Stimulated activated naive CD8-positive, alpha-beta T cell treated with anti-CD3 and anti-CD28 coated beads, Interleukin-15, Interleukin-2, amounts not matched to agents 100 ng/mL and 50 ng/mL, for 24 hours (primary cell): ENCODE results near the gene CD1D.
"Not testable (repeated sequence)": the region's sequence is repeated elsewhere in the genome, so short reads cannot be mapped to it uniquely, and the experiment has no call there.

Experiments used
- H3K27ac Mint-ChIP-seq: one replicate; pipeline ENCODE4 v1.8.0; 2021; ENCODE audit warnings: mild to moderate bottlenecking, mixed read lengths
- H3K27me3 Mint-ChIP-seq: one replicate; pipeline ENCODE4 v1.8.0; 2021; ENCODE audit warnings: mixed read lengths
- H3K36me3 Mint-ChIP-seq: one replicate; pipeline ENCODE4 v1.8.0; 2021; ENCODE audit warnings: low read depth, mixed read lengths
- H3K4me1 Mint-ChIP-seq: one replicate; pipeline ENCODE4 v1.8.0; 2021; ENCODE audit warnings: low read depth, mixed read lengths
- H3K4me3 Mint-ChIP-seq: one replicate; pipeline ENCODE4 v1.8.0; 2021; ENCODE audit warnings: mild to moderate bottlenecking, mixed read lengths
- H3K9me3 Mint-ChIP-seq: one replicate; pipeline ENCODE4 v1.8.0; 2021; ENCODE audit warnings: mixed read lengths

CD1D gene

DNA sequence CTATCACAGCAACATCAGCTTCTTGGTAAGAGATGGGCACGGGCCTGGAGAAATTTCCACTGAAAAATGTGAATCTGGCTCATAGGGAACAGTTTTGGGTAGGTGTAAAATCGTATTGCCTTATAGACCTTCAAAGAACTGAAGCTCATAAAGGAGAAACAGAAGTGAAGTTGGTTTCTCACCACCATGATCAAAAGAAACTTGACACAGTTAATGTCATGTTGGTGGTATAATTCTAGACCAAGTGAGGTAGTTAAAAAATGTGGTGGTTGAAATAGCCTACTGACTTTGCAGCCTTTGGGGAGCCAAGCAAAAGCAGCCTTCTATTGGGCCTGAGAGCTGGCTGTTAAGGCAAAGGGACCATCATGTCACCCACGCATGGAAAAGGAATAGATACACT, 8.9 kb downstream of the CD1D start:
- no peaks in the 10 kb centered on the region for H3K4me1 Mint-ChIP-seq
- H3K36me3 Mint-ChIP-seq, result no peaks in the 10 kb centered on the region
- H3K9me3 Mint-ChIP-seq, result no peaks in the 10 kb centered on the region
- H3K27ac Mint-ChIP-seq, result no peak overlapping the region
- H3K4me3 Mint-ChIP-seq, result no peak overlapping the region
- H3K27me3 Mint-ChIP-seq, result peaks cover 23% of the 10 kb centered on the region

DNA sequence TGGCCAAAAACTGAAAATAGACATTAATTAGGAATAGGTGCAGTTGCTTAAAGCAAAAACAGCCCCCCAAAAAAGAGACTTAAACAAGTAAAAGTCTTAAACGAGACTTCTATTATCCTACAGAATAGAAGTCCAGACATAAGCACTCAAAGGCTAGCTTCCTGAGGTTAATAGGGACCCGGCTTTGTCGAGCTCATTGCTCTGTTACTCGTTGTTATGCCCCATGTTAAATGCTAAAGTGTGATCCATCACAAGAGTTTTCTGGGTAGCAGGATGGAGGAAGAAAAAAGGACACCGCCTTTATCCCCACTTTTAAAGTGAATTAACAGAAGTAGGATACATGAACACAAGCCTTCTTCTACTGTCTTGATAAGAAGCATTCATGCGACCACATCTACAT, 10.6 kb downstream of the CD1D start:
- Mint-ChIP-seq H3K4me1 (no peaks in the 10 kb centered on the region), H3K27ac (no peak overlapping the region), H3K9me3 (no peaks in the 10 kb centered on the region), H3K4me3 (no peak overlapping the region), H3K27me3 (peaks cover 26% of the 10 kb centered on the region), H3K36me3 (no peaks in the 10 kb centered on the region)

DNA sequence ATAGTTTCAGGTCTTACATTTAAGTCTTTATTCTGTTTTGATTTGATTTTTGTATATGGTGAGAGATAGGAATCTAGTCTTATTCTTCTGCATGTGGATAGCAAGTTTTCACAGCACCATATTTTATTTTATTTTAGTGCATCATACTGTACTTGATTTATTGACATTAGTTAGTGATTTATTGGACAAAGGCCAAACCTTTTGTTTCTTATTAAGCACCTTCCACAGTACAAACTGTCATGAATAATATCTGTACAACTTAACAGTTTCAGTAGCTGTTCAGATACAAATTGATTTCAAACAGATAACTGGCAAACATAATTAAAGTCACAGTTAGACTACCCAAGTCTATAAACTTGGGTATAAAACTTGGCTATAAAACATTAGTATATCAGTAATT, 15.8 kb downstream of the CD1D start:
- no peak overlapping the region for H3K27ac Mint-ChIP-seq

DNA sequence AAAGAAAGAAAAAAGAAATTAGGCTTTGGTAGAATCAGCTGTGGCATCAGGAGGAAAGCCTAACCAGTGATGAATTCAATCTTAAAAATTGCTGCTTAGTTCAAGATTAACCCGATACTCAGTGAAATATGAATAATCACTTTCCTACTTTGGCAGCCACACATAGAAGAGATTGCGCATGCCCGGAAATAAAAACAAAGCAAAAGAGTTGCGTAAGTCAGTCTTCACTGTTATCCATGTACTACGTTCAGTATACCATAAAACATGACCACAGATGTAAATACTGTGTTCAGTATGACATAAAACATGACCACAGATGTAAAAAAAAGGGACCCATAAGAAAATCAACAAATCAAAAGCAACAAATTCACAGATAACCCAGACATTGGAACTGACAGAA, 19.2 kb downstream of the CD1D start:
- Mint-ChIP-seq H3K27me3 (peaks cover 39% of the 10 kb centered on the region), H3K4me3 (no peak overlapping the region), H3K9me3 (no peaks in the 10 kb centered on the region), H3K27ac (no peak overlapping the region), H3K36me3 (no peaks in the 10 kb centered on the region), H3K4me1 (peaks cover 10% of the 10 kb centered on the region)

More for the DNA sequence above, 15.8 kb downstream of the CD1D start:
- no peaks in the 10 kb centered on the region for H3K36me3 Mint-ChIP-seq
- H3K27me3 Mint-ChIP-seq, result peaks cover 24% of the 10 kb centered on the region
- no peak overlapping the region for H3K4me3 Mint-ChIP-seq
- no peaks in the 10 kb centered on the region for H3K4me1 Mint-ChIP-seq
- no peaks in the 10 kb centered on the region for H3K9me3 Mint-ChIP-seq

DNA sequence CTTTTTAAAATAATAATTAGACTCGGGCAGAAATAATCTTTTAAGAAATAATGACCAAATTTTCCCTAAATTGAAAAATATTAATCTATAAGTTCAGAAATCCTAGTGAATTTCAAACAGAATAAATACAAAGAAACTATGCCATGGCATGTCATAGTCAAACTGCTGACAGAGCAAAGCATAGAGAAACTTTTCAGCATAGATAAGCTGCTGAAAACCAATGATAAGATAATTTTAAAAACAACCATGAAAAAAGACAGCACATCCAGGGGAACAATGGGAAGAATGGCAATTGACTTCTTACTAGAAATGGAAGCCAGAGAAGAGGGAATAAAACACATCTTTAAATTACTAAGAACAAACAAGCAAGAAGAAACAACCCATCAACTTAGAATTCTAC, 19.8 kb downstream of the CD1D start:
- Mint-ChIP-seq H3K4me3 (no peak overlapping the region), H3K27me3 (peaks cover 43% of the 10 kb centered on the region), H3K36me3 (no peaks in the 10 kb centered on the region), H3K27ac (no peak overlapping the region), H3K9me3 (no peaks in the 10 kb centered on the region), H3K4me1 (peaks cover 10% of the 10 kb centered on the region)

DNA sequence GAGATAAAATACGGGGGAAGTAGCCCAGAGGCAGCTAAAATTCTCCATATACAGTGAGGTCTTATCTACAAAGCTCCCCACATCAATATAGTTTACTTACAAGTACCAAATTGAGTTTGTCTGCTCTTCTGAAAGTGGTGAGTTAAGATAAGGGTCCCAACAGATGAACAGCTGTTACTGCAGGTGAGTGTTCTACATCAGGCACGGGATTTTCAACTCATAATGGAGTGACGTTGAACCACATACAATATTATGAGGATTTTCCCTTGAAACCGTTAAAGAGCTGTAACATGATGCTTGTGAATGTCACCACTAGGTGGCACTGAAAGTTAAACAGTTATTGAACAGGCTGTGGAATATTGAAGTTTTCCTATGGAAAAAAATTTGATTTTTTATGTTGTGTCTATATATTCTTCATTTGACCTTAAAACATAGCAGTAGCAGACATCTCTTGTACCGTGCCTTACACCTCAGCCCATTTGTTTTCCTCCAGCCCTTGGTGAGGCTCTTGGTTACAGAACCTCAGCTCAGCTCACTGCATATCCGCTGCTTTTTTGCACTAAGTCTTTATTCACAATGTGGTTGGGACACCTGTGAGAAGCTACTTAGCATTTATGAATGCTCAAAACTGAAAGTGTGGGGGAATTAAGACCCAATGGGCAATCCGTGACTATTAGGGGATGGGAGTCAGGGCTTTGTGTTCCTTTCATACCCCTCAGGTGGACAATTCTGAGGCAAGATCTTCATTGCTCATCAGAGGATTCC, 23.2 kb downstream of the CD1D start:
- peaks cover 49% of the 10 kb centered on the region for H3K27me3 Mint-ChIP-seq
- H3K4me1 Mint-ChIP-seq, result peaks cover 10% of the 10 kb centered on the region
- no peak overlapping the region for H3K4me3 Mint-ChIP-seq
- no peak overlapping the region for H3K27ac Mint-ChIP-seq
- no peaks in the 10 kb centered on the region for H3K9me3 Mint-ChIP-seq
- H3K36me3 Mint-ChIP-seq, result no peaks in the 10 kb centered on the region

DNA sequence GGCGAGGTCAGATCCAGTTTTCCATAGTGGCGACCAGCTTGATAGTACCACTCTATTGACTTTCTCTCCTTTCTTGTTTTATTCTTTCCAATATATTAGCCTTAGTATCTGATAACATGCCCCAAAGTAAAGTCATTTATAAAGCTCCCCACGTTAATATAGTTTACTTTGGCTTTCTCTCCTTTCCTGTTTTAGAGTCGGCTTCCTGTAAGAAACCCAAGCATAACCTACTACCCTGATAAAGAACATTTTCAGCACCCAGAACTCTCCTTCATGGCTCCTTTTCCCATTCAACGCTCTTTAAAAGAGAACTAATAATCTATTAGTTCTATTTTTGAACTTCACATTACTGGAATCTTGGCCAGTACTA, 23.7 kb downstream of the CD1D start:
- Mint-ChIP-seq H3K4me3 (no peak overlapping the region), H3K27ac (no peak overlapping the region), H3K36me3 (no peaks in the 10 kb centered on the region), H3K27me3 (peaks cover 52% of the 10 kb centered on the region), H3K9me3 (no peaks in the 10 kb centered on the region), H3K4me1 (peaks cover 10% of the 10 kb centered on the region)

DNA sequence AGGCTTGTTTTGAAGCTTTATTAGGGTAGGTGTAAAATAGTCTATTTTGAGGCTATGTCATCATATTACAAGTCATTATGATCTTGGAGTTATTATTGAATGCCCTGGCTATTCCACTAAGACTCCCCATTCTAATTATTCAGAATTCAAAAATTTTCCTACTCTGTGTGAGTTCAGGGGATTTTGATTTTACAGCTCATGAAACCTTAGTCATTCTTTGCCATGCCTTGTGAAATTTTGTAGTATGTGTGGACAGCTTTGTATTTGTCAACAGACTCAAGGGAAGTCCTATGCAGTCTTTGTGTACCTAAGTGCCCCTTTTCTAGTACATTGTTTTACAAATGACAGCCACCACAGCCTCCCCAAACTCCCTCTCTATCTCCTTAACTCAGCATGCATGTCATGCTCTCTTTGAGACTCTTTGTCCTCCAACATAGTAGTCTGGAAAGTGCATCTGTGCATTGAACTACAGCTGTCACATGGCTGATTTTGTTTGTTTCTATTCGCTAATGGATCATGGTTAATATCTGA, 28.0 kb downstream of the CD1D start:
- Mint-ChIP-seq H3K27me3 (peaks cover 65% of the 10 kb centered on the region), H3K9me3 (no peaks in the 10 kb centered on the region), H3K4me1 (peaks cover 7% of the 10 kb centered on the region), H3K4me3 (no peak overlapping the region), H3K36me3 (no peaks in the 10 kb centered on the region), H3K27ac (no peak overlapping the region)

DNA sequence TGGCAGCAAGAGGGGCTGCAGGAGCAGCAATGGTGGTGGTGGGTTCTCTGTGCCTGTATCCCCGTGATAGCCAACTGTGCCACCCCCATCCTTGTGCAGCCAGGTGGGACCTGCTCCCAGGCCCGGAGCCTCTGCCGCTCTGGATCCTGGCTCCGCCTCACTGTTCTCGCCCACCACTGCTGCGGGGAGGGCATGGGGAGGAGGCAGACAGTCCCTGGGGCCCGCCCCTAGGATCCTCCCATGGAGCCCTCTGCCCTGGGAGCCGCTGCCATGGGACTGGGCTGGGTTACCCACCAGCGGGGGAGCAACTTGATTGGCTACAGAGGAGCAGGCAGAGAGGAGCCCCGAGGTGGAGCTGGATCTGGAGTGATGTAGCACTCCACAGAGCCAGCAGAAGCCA, 31.6 kb downstream of the CD1D start:
- no peaks in the 10 kb centered on the region for H3K36me3 Mint-ChIP-seq
- H3K27me3 Mint-ChIP-seq, result peaks cover 41% of the 10 kb centered on the region
- H3K9me3 Mint-ChIP-seq, result no peaks in the 10 kb centered on the region
- no peaks in the 10 kb centered on the region for H3K4me1 Mint-ChIP-seq
- H3K4me3 Mint-ChIP-seq, result no peak overlapping the region
- H3K27ac Mint-ChIP-seq, result no peak overlapping the region

DNA sequence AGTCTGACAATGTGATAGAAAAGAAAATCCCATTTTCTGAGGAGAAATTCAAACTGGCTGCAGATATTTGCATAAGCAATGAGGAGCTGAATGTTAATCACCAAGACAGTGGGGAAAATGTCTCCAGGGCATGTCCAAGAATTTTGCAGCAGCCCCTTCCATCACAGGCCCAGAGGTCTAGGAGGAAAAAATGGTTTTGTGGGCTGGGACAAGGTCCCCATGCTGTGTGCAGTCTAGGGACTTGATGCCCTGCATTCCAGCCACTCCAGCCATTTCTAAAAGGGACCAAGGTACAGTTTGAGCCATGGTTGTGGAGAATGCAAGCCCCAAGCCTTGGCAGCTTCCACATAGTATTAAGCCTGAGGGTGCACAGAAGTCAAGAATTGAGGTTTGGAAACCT, 42.8 kb downstream of the CD1D start:
- not testable (repeated sequence) for H3K36me3 Mint-ChIP-seq, H3K4me1 Mint-ChIP-seq, H3K4me3 Mint-ChIP-seq, H3K27ac Mint-ChIP-seq
- Mint-ChIP-seq H3K9me3 (peaks cover 21% of the 10 kb centered on the region), H3K27me3 (peaks cover 31% of the 10 kb centered on the region)

DNA sequence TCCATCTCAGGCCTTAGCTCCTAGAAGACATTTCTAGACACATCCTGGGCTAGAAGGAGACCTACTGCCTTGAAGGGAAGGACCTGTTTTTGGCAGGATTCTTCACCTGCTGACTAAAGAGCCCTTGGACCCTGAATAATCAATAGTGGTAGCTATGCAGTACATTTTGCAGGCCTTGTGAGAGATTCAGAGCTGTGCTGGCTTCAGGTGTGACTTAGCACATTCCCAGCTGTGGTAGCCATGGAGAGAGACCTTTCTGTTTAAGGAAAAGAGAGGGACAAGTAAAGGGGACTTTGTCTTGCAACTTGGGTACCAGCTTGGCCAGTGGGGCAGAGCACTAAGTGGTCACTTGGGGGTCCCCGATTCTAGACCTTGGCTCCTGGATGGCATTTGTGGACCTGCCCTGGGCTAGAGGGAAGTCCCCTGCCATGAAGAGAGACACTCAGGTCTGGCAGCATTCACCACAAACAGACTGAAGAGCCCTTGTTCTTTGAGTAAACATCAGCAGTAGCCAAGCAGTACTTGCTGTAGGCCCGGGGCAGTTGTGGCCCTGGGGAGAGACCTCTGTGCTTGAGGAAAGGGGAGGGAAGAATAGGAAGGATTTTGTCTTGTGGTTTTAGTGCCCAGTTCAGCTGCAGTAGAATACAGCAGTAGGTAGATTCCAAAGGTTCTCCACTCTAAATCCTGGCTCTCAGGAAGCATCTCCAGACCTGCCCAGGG, 47.4 kb downstream of the CD1D start:
- Mint-ChIP-seq H3K4me1 (no peaks in the 10 kb centered on the region), H3K27ac (no peak overlapping the region), H3K27me3 (peaks cover 45% of the 10 kb centered on the region), H3K4me3 (no peak overlapping the region), H3K36me3 (peaks cover 7% of the 10 kb centered on the region), H3K9me3 (peaks cover 23% of the 10 kb centered on the region)
